WTC11 (cell line): ENCODE results near the gene CATSPERZ. TPM values are rescaled to one million over a fixed set of nuclear protein-coding genes. Genes with fewer than 3 reads are reported as not detected.

Experiments
- ATAC-seq: fragments of 200-7000 bp; cut with Tn5 transposase; 2 replicates; pipeline ENCODE4 v1.10.0; 2021; ENCODE audit warnings: mild to moderate bottlenecking, moderate library complexity
- CTCF ChIA-PET: fragments of 300-600 bp; sonication (Branson Sonifier 250); formaldehyde crosslinking; loops from one replicate; lab custom pipeline; 2021; ENCODE audit warnings: antibody characterized with exemption; lab: Charles Lee
- POLR2A ChIA-PET: fragments of 350-600 bp; sonication (Branson Sonifier 250); formaldehyde crosslinking; loops from one replicate; lab custom pipeline; 2021; ENCODE audit warnings: antibody characterized with exemption; lab: Charles Lee
- DNase-seq: peaks from one replicate; pipeline ENCODE4 v3.0.0; 2021; ENCODE audit warnings: low spot score
- H3K27ac Mint-ChIP-seq: 2 replicates; pipeline ENCODE4 v1.8.0; 2021; ENCODE audit warnings: mixed read lengths
- H3K27me3 Mint-ChIP-seq: 2 replicates; pipeline ENCODE4 v1.8.0; 2021; ENCODE audit warnings: low read depth, mild to moderate bottlenecking, moderate library complexity, mixed read lengths
- H3K36me3 Mint-ChIP-seq: 2 replicates; pipeline ENCODE4 v1.8.0; 2021; ENCODE audit warnings: mixed read lengths
- H3K4me1 Mint-ChIP-seq: 2 replicates; pipeline ENCODE4 v1.8.0; 2022; ENCODE audit warnings: mixed read lengths
- H3K4me3 Mint-ChIP-seq: 2 replicates; pipeline ENCODE4 v1.8.0; 2021; ENCODE audit warnings: mild to moderate bottlenecking, moderate library complexity, mixed read lengths
- H3K9me3 Mint-ChIP-seq: 2 replicates; pipeline ENCODE4 v1.8.0; 2021; ENCODE audit warnings: mixed read lengths
- CBFB ChIP-seq: sonication (generic); formaldehyde crosslinking; IDR thresholded peaks from 2 replicates; pipeline ENCODE4 v1.8.1; 2022; ENCODE audit warnings: mild to moderate bottlenecking, low read depth, missing genetic modification reagents
- FOXJ3 ChIP-seq: sonication (generic); formaldehyde crosslinking; IDR thresholded peaks from 2 replicates; pipeline ENCODE4 v1.9.0; 2021; ENCODE audit warnings: missing genetic modification reagents, mild to moderate bottlenecking, borderline replicate concordance
- FOXP1 ChIP-seq: sonication (generic); formaldehyde crosslinking; IDR thresholded peaks from 2 replicates; pipeline ENCODE4 v1.8.0; 2022; ENCODE audit warnings: missing genetic modification reagents, mild to moderate bottlenecking, moderate library complexity, borderline replicate concordance
- HMGA2 ChIP-seq: fragments of 250-450 bp; sonication (Bioruptor Pico); IDR thresholded peaks from 2 replicates; pipeline ENCODE4 v1.4.0; 2021; ENCODE audit warnings: mild to moderate bottlenecking, moderate library complexity
- JUN ChIP-seq: sonication (generic); formaldehyde crosslinking; IDR thresholded peaks from 2 replicates; pipeline ENCODE4 v1.8.0; 2023; ENCODE audit warnings: mild to moderate bottlenecking, missing genetic modification reagents
- KAT7 ChIP-seq: sonication (generic); formaldehyde crosslinking; IDR thresholded peaks from 2 replicates; pipeline ENCODE4 v1.8.1; 2023; ENCODE audit warnings: missing genetic modification reagents, mild to moderate bottlenecking, borderline replicate concordance
- MYBL2 ChIP-seq: sonication (generic); formaldehyde crosslinking; IDR thresholded peaks from 2 replicates; pipeline ENCODE4 v1.8.1; 2023; ENCODE audit warnings: mild to moderate bottlenecking, moderate library complexity, missing genetic modification reagents
- RORB ChIP-seq: fragments of 250-450 bp; sonication (Bioruptor Pico); IDR thresholded peaks from 2 replicates; pipeline ENCODE4 v1.9.0; 2021; ENCODE audit warnings: mild to moderate bottlenecking
- TEAD4 ChIP-seq: sonication (generic); formaldehyde crosslinking; IDR thresholded peaks from 2 replicates; pipeline ENCODE4 v1.8.0; 2022; ENCODE audit warnings: mild to moderate bottlenecking, missing genetic modification reagents
- ZNF121 ChIP-seq: sonication (generic); formaldehyde crosslinking; IDR thresholded peaks from 2 replicates; pipeline ENCODE4 v1.8.0; 2023; ENCODE audit warnings: missing genetic modification reagents
- ZNF138 ChIP-seq: sonication (generic); formaldehyde crosslinking; conservative IDR thresholded peaks from 2 replicates; pipeline ENCODE4 v1.8.1; 2022; ENCODE audit warnings: mild to moderate bottlenecking, moderate library complexity, missing genetic modification reagents
- ZNF317 ChIP-seq: sonication (generic); formaldehyde crosslinking; IDR thresholded peaks from 2 replicates; pipeline ENCODE4 v1.8.1; 2023; ENCODE audit warnings: low read depth, mild to moderate bottlenecking, moderate library complexity, missing genetic modification reagents, borderline replicate concordance
- ZNF396 ChIP-seq: fragments of 250-450 bp; sonication (Bioruptor Pico); IDR thresholded peaks from 2 replicates; pipeline ENCODE4 v1.8.0; 2021; ENCODE audit warnings: mild to moderate bottlenecking, moderate library complexity, borderline replicate concordance
- ZNF416 ChIP-seq: fragments of 250-450 bp; sonication (Bioruptor Pico); IDR thresholded peaks from 2 replicates; pipeline ENCODE4 v1.9.0; 2021; ENCODE audit warnings: mild to moderate bottlenecking, inconsistent platforms
- ZNF423 ChIP-seq: fragments of 250-450 bp; sonication (Bioruptor Pico); IDR thresholded peaks from 2 replicates; pipeline ENCODE4 v2.1.2; 2022; ENCODE audit warnings: mild to moderate bottlenecking, moderate library complexity
- total RNA-seq: library from RNA; stranded (reverse); gene quantifications from 3 replicates; pipeline ENCODE4 v1.2.3, GENCODE V29; 2021
- TF ChIP-seq, protein P1 (sequence below): fragments of 250-450 bp; sonication (Bioruptor Pico); IDR thresholded peaks from 2 replicates; pipeline ENCODE4 v1.9.0; 2021; ENCODE audit warnings: mild to moderate bottlenecking
- TF ChIP-seq, protein P2 (sequence below): fragments of 250-450 bp; sonication (Bioruptor Pico); IDR thresholded peaks from 2 replicates; pipeline ENCODE4 v1.9.0; 2021; ENCODE audit warnings: moderate library complexity, mild to moderate bottlenecking, inconsistent platforms, borderline replicate concordance
- TF ChIP-seq, protein P3 (sequence below): sonication (generic); formaldehyde crosslinking; IDR thresholded peaks from 2 replicates; pipeline ENCODE4 v1.8.1; 2023; ENCODE audit warnings: mild to moderate bottlenecking, missing genetic modification reagents
- TF ChIP-seq, protein P4 (sequence below): sonication (generic); formaldehyde crosslinking; IDR thresholded peaks from 2 replicates; pipeline ENCODE4 v1.8.1; 2022; ENCODE audit warnings: low read depth, mild to moderate bottlenecking, moderate library complexity, missing genetic modification reagents, borderline replicate concordance
- TF ChIP-seq, protein P5 (sequence below): sonication (generic); formaldehyde crosslinking; IDR thresholded peaks from 2 replicates; pipeline ENCODE4 v1.8.1; 2023; ENCODE audit warnings: mild to moderate bottlenecking, missing genetic modification reagents, borderline replicate concordance

The CATSPERZ gene
- total RNA-seq, 1 experiment from 2014 or later = 2.5 TPM

DNA sequence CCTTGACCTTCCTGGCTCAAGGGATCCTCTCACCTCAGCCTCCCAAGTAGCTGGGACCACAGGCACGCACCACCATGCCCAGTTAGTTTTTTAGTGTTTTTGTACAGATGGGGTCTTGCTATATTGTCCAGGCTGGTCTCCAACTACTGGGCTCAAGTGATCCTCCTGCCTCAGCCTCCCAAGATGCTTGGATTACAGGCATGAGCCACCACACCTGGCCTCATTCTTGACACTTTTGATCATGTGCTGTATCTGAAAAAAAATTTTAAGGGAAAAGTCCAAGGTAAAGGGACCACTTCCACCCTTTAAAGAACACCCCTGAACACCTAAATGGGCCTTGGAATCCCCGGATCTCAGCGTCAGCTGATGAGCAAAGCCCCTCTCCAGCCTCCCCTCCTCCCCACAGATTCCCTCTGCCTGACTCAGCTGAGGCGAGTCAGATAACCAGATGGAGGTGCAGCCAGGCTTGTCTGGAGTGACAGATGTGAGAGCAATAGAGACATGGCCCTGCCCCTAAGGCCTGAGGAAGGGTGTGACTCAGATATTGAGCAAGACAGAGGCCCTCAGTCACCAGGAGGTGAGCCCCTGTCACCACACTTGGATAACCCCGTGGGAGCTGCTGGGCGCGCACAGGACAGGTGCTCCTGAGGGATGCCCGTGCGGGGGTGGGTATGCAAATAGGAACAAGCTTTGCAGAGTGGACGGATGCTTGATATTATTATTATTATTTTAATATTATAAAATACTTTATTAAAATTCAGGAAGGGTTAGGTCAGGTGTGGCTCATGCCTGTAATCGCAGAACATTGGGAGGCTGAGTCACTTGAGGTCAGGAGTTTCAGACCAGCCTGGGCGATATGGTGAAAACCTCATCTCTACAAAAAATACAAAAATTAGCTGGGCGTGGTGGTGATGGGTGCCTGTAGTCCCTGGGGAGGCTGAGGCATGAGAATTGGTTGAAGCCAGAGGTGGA lies 34.9 kb downstream of the CATSPERZ start (continued):
- TF ChIP-seq, protein P1, sequence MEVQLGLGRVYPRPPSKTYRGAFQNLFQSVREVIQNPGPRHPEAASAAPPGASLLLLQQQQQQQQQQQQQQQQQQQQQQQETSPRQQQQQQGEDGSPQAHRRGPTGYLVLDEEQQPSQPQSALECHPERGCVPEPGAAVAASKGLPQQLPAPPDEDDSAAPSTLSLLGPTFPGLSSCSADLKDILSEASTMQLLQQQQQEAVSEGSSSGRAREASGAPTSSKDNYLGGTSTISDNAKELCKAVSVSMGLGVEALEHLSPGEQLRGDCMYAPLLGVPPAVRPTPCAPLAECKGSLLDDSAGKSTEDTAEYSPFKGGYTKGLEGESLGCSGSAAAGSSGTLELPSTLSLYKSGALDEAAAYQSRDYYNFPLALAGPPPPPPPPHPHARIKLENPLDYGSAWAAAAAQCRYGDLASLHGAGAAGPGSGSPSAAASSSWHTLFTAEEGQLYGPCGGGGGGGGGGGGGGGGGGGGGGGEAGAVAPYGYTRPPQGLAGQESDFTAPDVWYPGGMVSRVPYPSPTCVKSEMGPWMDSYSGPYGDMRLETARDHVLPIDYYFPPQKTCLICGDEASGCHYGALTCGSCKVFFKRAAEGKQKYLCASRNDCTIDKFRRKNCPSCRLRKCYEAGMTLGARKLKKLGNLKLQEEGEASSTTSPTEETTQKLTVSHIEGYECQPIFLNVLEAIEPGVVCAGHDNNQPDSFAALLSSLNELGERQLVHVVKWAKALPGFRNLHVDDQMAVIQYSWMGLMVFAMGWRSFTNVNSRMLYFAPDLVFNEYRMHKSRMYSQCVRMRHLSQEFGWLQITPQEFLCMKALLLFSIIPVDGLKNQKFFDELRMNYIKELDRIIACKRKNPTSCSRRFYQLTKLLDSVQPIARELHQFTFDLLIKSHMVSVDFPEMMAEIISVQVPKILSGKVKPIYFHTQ (CRISPR knock-in tag) = no peak
- TF ChIP-seq ZNF396 (CRISPR knock-in tag) = no peak
- TF ChIP-seq ZNF423 (CRISPR knock-in tag) = no peak
- TF ChIP-seq, protein P2, sequence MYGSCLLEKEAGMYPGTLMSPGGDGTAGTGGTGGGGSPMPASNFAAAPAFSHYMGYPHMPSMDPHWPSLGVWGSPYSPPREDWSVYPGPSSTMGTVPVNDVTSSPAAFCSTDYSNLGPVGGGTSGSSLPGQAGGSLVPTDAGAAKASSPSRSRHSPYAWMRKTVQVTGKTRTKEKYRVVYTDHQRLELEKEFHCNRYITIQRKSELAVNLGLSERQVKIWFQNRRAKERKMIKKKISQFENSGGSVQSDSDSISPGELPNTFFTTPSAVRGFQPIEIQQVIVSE = no peak
- peak; percentile 95 for TF ChIP-seq ZNF121

DNA sequence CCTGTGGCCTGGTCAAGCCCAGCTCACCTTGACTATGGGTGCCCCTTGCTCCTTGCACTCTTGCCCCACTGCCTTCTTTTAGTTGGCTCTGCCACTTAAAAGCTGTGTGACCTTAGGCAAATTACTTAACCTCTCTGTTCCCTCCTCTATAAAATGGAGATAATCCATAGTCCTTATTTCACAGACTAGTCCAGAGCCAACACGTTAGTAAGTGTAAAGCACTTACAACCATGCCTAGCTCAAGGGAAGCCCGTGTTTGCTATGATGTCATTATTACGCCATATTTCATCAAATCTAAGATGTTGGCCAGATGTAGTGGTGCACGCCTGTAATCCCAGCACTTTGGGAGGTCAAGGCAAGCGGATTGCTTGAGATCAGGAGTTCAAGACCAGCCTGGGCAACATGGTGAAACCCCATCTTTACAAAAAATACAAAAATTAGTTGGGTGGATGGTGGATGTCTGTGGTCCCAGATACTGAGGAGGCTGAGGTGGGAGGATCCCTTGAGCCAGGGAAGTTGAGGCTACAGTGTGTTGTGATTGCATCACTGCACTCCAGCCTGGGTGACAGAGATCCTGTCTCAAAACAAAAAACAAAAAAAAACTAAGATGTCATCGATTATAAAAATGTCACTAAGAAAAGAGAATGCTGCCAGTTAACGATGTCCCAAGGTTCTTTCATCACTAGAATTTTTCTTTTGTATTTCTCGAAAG lies 37.5 kb downstream of the CATSPERZ start:
- Mint-ChIP-seq H3K4me3 (no peak overlapping the region), H3K27ac (no peak overlapping the region; the same call in 1 of the 2 replicates), H3K36me3 (no peaks in the 10 kb centered on the region), H3K9me3 (no peaks in the 10 kb centered on the region), H3K4me1 (peaks cover 18% of the 10 kb centered on the region), H3K27me3 (peaks cover 34% of the 10 kb centered on the region)
- ChIA-PET POLR2A (interaction anchor here (1.1 kb wide), 1 partner anchor 20 kb away, joined by 4 read pairs; the partner anchor contains the start of genes PRDX5 and TRMT112), CTCF (interaction anchor here (1.3 to 13.9 kb wide), 3 partner anchors 15 to 34 kb away, joined by 3 to 437 read pairs (median 5); partner anchors contain the start of genes PRDX5 and TRMT112)
- TF ChIP-seq FOXP1 (CRISPR knock-in tag) = no peak
- TF ChIP-seq ZNF317 = no peak
- TF ChIP-seq KAT7 (CRISPR knock-in tag) = no peak
- TF ChIP-seq, protein P3, sequence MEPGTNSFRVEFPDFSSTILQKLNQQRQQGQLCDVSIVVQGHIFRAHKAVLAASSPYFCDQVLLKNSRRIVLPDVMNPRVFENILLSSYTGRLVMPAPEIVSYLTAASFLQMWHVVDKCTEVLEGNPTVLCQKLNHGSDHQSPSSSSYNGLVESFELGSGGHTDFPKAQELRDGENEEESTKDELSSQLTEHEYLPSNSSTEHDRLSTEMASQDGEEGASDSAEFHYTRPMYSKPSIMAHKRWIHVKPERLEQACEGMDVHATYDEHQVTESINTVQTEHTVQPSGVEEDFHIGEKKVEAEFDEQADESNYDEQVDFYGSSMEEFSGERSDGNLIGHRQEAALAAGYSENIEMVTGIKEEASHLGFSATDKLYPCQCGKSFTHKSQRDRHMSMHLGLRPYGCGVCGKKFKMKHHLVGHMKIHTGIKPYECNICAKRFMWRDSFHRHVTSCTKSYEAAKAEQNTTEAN (CRISPR knock-in tag) = no peak
- TF ChIP-seq, protein P4, sequence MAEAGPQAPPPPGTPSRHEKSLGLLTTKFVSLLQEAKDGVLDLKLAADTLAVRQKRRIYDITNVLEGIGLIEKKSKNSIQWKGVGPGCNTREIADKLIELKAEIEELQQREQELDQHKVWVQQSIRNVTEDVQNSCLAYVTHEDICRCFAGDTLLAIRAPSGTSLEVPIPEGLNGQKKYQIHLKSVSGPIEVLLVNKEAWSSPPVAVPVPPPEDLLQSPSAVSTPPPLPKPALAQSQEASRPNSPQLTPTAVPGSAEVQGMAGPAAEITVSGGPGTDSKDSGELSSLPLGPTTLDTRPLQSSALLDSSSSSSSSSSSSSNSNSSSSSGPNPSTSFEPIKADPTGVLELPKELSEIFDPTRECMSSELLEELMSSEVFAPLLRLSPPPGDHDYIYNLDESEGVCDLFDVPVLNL (CRISPR knock-in tag) = no peak
- no peak for TF ChIP-seq HMGA2 (CRISPR knock-in tag)
- TF ChIP-seq JUN (CRISPR knock-in tag) = no peak
- TF ChIP-seq FOXJ3 = no peak
- TF ChIP-seq, protein P5, sequence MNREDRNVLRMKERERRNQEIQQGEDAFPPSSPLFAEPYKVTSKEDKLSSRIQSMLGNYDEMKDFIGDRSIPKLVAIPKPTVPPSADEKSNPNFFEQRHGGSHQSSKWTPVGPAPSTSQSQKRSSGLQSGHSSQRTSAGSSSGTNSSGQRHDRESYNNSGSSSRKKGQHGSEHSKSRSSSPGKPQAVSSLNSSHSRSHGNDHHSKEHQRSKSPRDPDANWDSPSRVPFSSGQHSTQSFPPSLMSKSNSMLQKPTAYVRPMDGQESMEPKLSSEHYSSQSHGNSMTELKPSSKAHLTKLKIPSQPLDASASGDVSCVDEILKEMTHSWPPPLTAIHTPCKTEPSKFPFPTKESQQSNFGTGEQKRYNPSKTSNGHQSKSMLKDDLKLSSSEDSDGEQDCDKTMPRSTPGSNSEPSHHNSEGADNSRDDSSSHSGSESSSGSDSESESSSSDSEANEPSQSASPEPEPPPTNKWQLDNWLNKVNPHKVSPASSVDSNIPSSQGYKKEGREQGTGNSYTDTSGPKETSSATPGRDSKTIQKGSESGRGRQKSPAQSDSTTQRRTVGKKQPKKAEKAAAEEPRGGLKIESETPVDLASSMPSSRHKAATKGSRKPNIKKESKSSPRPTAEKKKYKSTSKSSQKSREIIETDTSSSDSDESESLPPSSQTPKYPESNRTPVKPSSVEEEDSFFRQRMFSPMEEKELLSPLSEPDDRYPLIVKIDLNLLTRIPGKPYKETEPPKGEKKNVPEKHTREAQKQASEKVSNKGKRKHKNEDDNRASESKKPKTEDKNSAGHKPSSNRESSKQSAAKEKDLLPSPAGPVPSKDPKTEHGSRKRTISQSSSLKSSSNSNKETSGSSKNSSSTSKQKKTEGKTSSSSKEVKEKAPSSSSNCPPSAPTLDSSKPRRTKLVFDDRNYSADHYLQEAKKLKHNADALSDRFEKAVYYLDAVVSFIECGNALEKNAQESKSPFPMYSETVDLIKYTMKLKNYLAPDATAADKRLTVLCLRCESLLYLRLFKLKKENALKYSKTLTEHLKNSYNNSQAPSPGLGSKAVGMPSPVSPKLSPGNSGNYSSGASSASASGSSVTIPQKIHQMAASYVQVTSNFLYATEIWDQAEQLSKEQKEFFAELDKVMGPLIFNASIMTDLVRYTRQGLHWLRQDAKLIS (CRISPR knock-in tag) = no peak
- no peak for TF ChIP-seq RORB (CRISPR knock-in tag)
- no peak for TF ChIP-seq ZNF138 (CRISPR knock-in tag)
- TF ChIP-seq TEAD4 = no peak
- TF ChIP-seq ZNF416 (CRISPR knock-in tag) = no peak
- TF ChIP-seq CBFB (CRISPR knock-in tag) = no peak
- TF ChIP-seq MYBL2 = no peak
- no peak for DNase-seq
- no peak for ATAC-seq
